ENCODE measurements around the gene APOBEC3B. TPM values are rescaled to one million over a fixed set of nuclear protein-coding genes. Genes with fewer than 3 reads are reported as not detected.
A peak's percentile ranks its signal among the peaks of the same experiment; 100 is the strongest.

Gene APOBEC3B
- total and polyA plus RNA-seq, 9 donors = 0.43 to 1.9 (median 1.1) TPM; not detected in 1

DNA sequence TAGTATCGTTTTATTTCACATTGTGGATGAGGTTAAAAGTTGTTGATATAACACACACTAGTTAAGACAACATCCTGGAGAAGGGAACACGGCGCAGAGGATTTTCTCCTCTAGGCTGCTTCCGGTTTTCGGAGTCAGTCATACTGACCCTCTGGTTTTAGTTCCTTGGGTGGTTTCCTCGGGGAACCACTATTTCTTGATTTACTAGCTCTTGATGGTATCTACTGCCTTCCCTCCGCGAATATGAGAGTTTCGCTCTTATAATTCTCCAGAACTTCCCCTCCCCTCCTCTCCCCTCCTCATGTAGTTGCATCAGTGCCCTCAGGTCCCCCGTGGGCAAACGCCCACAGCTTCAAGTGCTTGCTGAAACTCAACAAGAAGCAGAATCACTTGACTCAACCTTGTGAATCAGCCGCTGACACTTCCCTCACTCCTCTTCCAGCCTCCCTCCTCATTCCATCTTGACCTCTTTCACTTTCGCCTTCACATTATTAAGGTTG lies 40.6 kb upstream of the APOBEC3B start:
- Histone ChIP-seq H3K4me3 (no peak overlapping the region), H3K36me3 (no peaks in the 10 kb centered on the region), H3K27ac (no peak overlapping the region), H3K27me3 (no peaks in the 10 kb centered on the region), H3K9me3 (no peaks in the 10 kb centered on the region), H3K4me1 (ENCODE audit: insufficient read depth) (no peaks in the 10 kb centered on the region)
- WGBS, 3 donors = 67 to 75% (median 71%) methylated on average over 13 of the region's 13 CpGs
- intact Hi-C loops (cut with DNase I) = no loop called here
- DNase-seq = peak in 1 of 5 donors; percentile 21
- no peak for TF ChIP-seq CTCF (IDR thresholded peaks at IDR 0.05)
- no peak for TF ChIP-seq EP300 (IDR thresholded peaks at IDR 0.05)
- TF ChIP-seq POLR2A (IDR thresholded peaks at IDR 0.05) = no peak

DNA sequence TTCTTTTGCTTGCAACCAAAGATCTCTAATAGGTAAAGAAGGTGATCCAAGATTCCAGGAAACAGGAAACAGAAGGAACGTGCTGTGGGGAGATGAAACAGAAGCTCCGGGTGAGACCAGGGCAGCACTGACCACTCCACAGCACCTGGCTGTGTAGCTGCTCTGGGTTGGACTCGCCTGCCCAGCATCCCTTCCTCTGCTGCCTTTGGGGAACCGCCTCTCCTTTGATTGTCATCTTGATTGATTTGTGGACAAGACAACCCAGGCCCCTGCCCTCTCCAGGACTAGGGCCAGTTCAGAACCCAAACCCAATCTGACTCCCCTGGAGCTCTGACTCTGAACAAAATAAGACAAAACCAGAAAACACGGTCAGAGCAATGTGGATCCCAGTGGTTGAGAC lies 39.4 kb upstream of the APOBEC3B start:
- WGBS, 3 donors = 80 to 86% (median 84%) methylated on average over 5 of the region's 5 CpGs
- no peak overlapping the region for H3K4me3 ChIP-seq
- peak in 1 of 5 donors; percentile 9 for DNase-seq
- no peaks in the 10 kb centered on the region for H3K4me1 ChIP-seq (ENCODE audit: insufficient read depth)
- no peaks in the 10 kb centered on the region for H3K36me3 ChIP-seq
- no peaks in the 10 kb centered on the region for H3K27me3 ChIP-seq
- H3K27ac ChIP-seq = no peak overlapping the region
- no peak for TF ChIP-seq EP300 (IDR thresholded peaks at IDR 0.05)
- TF ChIP-seq CTCF (IDR thresholded peaks at IDR 0.05) = no peak
- no peak for TF ChIP-seq POLR2A (IDR thresholded peaks at IDR 0.05)
- no peaks in the 10 kb centered on the region for H3K9me3 ChIP-seq
- intact Hi-C loops (cut with DNase I) = no loop called here

- H3K36me3 ChIP-seq = no peaks in the 10 kb centered on the region
- no peak for TF ChIP-seq EP300 (IDR thresholded peaks at IDR 0.05)
- TF ChIP-seq POLR2A (IDR thresholded peaks at IDR 0.05) = no peak
- TF ChIP-seq CTCF (IDR thresholded peaks at IDR 0.05) = no peak
- no peak overlapping the region for H3K27ac ChIP-seq
- H3K4me1 ChIP-seq (ENCODE audit: insufficient read depth) = no peaks in the 10 kb centered on the region
- no peaks in the 10 kb centered on the region for H3K27me3 ChIP-seq
- 61 to 64% (median 61%) methylated on average over 9 of the region's 9 CpGs for WGBS, 3 donors
- no peaks in the 10 kb centered on the region for H3K9me3 ChIP-seq
- H3K4me3 ChIP-seq = no peak overlapping the region
- intact Hi-C loops (cut with DNase I) = no loop called here
- no peak for DNase-seq
Observed at GRCh38 chr22:38943201-38943600, 38.9 kb upstream of the APOBEC3B start.

DNA sequence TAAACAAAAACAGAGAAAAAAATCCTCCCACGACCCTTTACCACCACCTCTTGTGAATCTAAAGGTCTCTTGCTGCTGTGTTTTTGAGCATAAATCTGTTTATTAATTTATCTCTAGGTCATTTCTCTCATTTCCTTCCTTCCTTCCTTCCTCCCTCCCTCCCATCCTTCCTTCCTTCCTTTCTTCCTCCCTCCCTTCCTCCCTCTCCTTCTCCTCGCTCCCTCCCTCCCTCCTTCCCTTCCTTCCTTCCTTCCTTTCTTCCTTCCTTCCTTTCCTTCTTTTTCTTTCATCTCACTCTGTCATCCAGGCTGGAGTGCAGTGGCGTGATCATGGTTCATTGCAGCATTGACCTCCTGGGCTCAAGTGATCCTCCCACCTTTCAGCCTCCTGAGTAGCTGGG lies 38.3 kb upstream of the APOBEC3B start:
- intact Hi-C loops (cut with DNase I) = no loop called here
- 71 to 74% (median 74%) methylated on average over 3 of the region's 3 CpGs for WGBS, 3 donors
- no peak for DNase-seq

More for the DNA sequence above, 38.3 kb upstream of the APOBEC3B start:
- no peak for TF ChIP-seq POLR2A (IDR thresholded peaks at IDR 0.05)
- no peak for TF ChIP-seq EP300 (IDR thresholded peaks at IDR 0.05)
- TF ChIP-seq CTCF (IDR thresholded peaks at IDR 0.05) = no peak
- no peaks in the 10 kb centered on the region for H3K36me3 ChIP-seq
- no peaks in the 10 kb centered on the region for H3K9me3 ChIP-seq
- H3K4me1 ChIP-seq (ENCODE audit: insufficient read depth) = no peaks in the 10 kb centered on the region
- H3K27ac ChIP-seq = no peak overlapping the region
- H3K4me3 ChIP-seq = no peak overlapping the region
- H3K27me3 ChIP-seq = no peaks in the 10 kb centered on the region
